Mononuclear cell (primary cell): ENCODE results near the gene ITGA11. TPM values are rescaled to one million over a fixed set of nuclear protein-coding genes. Genes with fewer than 3 reads are reported as not detected.

Source experiments
- H3K27me3 ChIP-seq: 2 replicates; pipeline ENCODE4 v1.6.0; 2011; ENCODE audit warnings: low read length, control low read depth; ENCODE audit not compliant: insufficient read depth
- H3K4me1 ChIP-seq: 2 replicates; pipeline ENCODE4 v1.5.1; 2011; ENCODE audit warnings: mild to moderate bottlenecking, low read length, control low read depth; ENCODE audit not compliant: insufficient read depth
- H3K4me3 ChIP-seq: 2 replicates; pipeline ENCODE4 v1.5.1; 2011; ENCODE audit warnings: mild to moderate bottlenecking, low read length, moderate library complexity
- H3K9me3 ChIP-seq: 2 replicates; pipeline ENCODE4 v1.5.1; 2011; ENCODE audit warnings: low read depth, mild to moderate bottlenecking, control low read depth, low read length
- total RNA-seq: library from RNA; depleted of rRNA; stranded (reverse); fragments of >200 nt; gene quantifications from one replicate; pipeline ENCODE4 v1.2.3, GENCODE V29; 2012

The ITGA11 gene, protein sequence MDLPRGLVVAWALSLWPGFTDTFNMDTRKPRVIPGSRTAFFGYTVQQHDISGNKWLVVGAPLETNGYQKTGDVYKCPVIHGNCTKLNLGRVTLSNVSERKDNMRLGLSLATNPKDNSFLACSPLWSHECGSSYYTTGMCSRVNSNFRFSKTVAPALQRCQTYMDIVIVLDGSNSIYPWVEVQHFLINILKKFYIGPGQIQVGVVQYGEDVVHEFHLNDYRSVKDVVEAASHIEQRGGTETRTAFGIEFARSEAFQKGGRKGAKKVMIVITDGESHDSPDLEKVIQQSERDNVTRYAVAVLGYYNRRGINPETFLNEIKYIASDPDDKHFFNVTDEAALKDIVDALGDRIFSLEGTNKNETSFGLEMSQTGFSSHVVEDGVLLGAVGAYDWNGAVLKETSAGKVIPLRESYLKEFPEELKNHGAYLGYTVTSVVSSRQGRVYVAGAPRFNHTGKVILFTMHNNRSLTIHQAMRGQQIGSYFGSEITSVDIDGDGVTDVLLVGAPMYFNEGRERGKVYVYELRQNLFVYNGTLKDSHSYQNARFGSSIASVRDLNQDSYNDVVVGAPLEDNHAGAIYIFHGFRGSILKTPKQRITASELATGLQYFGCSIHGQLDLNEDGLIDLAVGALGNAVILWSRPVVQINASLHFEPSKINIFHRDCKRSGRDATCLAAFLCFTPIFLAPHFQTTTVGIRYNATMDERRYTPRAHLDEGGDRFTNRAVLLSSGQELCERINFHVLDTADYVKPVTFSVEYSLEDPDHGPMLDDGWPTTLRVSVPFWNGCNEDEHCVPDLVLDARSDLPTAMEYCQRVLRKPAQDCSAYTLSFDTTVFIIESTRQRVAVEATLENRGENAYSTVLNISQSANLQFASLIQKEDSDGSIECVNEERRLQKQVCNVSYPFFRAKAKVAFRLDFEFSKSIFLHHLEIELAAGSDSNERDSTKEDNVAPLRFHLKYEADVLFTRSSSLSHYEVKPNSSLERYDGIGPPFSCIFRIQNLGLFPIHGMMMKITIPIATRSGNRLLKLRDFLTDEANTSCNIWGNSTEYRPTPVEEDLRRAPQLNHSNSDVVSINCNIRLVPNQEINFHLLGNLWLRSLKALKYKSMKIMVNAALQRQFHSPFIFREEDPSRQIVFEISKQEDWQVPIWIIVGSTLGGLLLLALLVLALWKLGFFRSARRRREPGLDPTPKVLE
- under 0.01 TPM for total RNA-seq

GRCh38 chr15:68431792-68432401 is at the start of gene ITGA11:
Gene ITGA11 (minus strand): TSS chr15:68432163. CDS start chr15:68432066, 97 bp downstream.
- Histone ChIP-seq H3K9me3 (no peaks in the 10 kb centered on the region), H3K4me1 (peaks cover 7% of the 10 kb centered on the region), H3K27me3 (peaks cover 54% of the 10 kb centered on the region), H3K4me3 (no peak within 1 kb of the TSS)

DNA sequence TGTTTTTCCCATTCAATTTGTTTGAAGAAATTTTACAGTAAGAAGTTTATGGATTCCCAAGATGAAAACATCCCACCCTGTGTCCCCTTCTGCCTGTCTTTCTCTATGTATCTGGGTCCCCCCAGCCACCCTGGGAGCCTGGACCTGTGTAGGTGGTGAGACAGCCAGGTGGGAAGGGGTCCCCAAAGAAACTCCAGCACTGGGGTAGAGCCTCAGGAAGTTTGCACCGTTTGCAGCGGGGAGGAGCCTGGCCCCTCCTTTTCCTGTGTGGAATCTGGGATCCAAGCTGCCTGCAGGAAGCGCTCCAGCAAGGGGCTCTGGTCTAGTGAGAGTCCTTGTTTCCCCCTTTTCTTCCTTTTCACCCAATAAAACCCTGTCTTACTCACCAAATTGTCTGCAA is 49.4 kb upstream of the ITGA11 start:
- Histone ChIP-seq H3K4me1 (no peaks in the 10 kb centered on the region), H3K4me3 (no peak overlapping the region), H3K27me3 (no peaks in the 10 kb centered on the region), H3K9me3 (no peaks in the 10 kb centered on the region)

DNA sequence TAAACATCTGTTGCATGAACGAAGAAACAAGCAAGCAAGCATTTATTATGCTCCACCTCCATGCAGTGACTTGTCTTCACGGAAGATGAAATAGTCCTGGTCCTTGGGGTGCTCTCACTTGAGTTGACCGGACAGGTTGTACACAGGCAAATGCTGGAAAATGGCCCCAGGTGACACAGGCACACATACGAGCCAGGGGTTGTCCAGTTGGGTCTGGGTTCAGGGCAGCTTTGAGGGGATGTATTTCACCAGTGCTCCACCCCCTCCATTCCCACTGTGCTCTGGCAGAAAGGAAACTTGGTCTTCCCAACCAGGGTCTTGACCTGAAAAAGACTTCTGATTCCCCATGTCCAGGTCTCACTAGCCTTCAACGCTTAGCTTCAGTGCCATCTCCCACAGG is 48.3 kb upstream of the ITGA11 start:
- Histone ChIP-seq H3K27me3 (no peaks in the 10 kb centered on the region), H3K9me3 (no peaks in the 10 kb centered on the region), H3K4me1 (no peaks in the 10 kb centered on the region), H3K4me3 (no peak overlapping the region)

DNA sequence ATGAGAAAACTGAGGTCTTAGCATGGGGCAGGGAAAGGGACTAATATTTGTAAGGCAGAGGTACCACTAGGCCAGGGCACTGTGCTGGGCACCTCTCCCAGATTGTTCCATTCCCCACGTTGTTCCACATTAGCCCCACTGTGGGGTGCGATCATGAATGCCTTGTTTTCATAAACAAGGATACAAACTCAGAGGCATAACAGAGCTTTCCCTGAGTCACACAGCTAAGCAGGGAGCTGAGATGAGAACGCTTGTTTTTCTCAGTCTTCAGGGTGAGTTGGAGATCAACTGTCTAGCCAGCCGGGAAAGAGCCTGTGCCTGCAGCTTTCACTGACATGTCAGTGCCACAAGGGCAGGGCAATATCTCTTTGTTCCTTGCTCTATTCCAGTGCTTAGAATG is 47.9 kb upstream of the ITGA11 start:
- no peaks in the 10 kb centered on the region for H3K4me1 ChIP-seq
- H3K4me3 ChIP-seq: no peak overlapping the region
- no peaks in the 10 kb centered on the region for H3K27me3 ChIP-seq
- H3K9me3 ChIP-seq: no peaks in the 10 kb centered on the region

GRCh38 chr15:68479406-68479805 is 47.4 kb upstream of the ITGA11 start:
- H3K4me3 ChIP-seq: no peak overlapping the region
- no peaks in the 10 kb centered on the region for H3K9me3 ChIP-seq
- no peaks in the 10 kb centered on the region for H3K27me3 ChIP-seq
- H3K4me1 ChIP-seq: no peaks in the 10 kb centered on the region

GRCh38 chr15:68478853-68479252 is 46.9 kb upstream of the ITGA11 start:
- no peak overlapping the region for H3K4me3 ChIP-seq
- H3K9me3 ChIP-seq: no peaks in the 10 kb centered on the region
- no peaks in the 10 kb centered on the region for H3K4me1 ChIP-seq
- no peaks in the 10 kb centered on the region for H3K27me3 ChIP-seq

GRCh38 chr15:68475449-68475848 is 43.5 kb upstream of the ITGA11 start:
- Histone ChIP-seq H3K9me3 (no peaks in the 10 kb centered on the region), H3K27me3 (no peaks in the 10 kb centered on the region), H3K4me3 (no peak overlapping the region), H3K4me1 (no peaks in the 10 kb centered on the region)

DNA sequence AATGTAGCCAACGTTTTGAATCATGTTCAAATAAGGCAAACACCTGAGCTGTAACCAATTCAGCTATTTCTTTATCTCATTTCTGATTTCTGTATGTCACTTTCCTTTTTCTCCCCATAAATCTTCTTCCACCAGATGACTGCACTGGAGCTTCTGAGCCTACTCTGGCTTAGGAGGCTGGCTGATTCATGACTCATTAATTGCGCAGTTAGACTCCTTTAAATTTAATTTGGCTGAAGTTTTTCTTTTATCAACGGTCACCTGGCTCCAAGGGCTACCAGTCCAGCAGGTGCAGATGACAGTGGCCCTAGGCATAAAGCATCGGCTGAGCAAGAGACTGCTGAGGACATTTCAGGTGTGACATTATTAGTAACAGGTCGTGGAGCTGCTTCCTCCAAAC is 39.6 kb upstream of the ITGA11 start:
- no peak overlapping the region for H3K4me3 ChIP-seq
- no peaks in the 10 kb centered on the region for H3K27me3 ChIP-seq
- H3K4me1 ChIP-seq: no peaks in the 10 kb centered on the region
- H3K9me3 ChIP-seq: no peaks in the 10 kb centered on the region

GRCh38 chr15:68470976-68471375 is 39.0 kb upstream of the ITGA11 start:
- Histone ChIP-seq H3K9me3 (no peaks in the 10 kb centered on the region), H3K27me3 (no peaks in the 10 kb centered on the region), H3K4me3 (no peak overlapping the region), H3K4me1 (no peaks in the 10 kb centered on the region)

- Histone ChIP-seq H3K9me3 (no peaks in the 10 kb centered on the region), H3K4me3 (no peak overlapping the region), H3K4me1 (no peaks in the 10 kb centered on the region), H3K27me3 (no peaks in the 10 kb centered on the region)
These were observed 38.2 kb upstream of the ITGA11 start for GRCh38 chr15:68470049-68470742.

- H3K27me3 ChIP-seq: no peaks in the 10 kb centered on the region
- no peaks in the 10 kb centered on the region for H3K4me1 ChIP-seq
- no peaks in the 10 kb centered on the region for H3K9me3 ChIP-seq
- H3K4me3 ChIP-seq: no peak overlapping the region
These were observed 37.4 kb upstream of the ITGA11 start for GRCh38 chr15:68469162-68470048.

GRCh38 chr15:68466876-68467275 is 34.9 kb upstream of the ITGA11 start:
- H3K27me3 ChIP-seq: no peaks in the 10 kb centered on the region
- H3K4me1 ChIP-seq: no peaks in the 10 kb centered on the region
- no peak overlapping the region for H3K4me3 ChIP-seq
- H3K9me3 ChIP-seq: no peaks in the 10 kb centered on the region

DNA sequence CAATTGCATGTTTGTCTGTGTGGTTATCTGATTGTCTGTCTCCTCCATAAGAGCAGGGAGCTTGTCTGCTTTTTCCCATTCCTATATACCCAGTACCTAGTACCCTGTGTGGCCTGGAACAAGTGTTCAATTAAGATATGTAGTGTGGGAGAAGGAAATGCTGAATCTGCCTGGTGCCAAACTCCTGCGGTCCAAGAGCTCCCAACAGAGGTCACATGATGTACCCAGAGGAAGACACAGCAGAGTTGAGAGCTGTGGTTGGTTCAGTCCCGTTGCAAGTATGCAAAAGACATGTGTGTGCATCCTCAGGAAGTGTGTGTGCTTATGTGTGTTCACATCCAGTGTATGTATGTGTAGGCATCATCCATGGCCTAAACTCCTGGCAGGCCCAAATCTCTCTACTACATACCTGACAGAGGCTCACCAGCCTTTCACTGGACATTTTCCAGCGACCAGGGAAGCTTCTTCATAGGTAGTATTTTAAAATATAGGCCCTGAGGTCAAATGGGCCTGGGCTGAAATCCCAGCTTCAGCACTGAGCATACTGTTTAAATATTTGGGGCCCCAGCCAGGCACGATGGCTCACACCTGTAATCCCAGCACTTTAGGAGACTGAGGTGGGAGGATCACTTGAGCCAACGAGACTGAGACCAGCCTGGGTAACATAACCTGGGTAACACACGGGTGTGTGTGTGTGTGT is 34.0 kb upstream of the ITGA11 start:
- no peaks in the 10 kb centered on the region for H3K9me3 ChIP-seq
- H3K4me3 ChIP-seq: no peak overlapping the region
- H3K27me3 ChIP-seq: no peaks in the 10 kb centered on the region
- H3K4me1 ChIP-seq: no peaks in the 10 kb centered on the region
